K562 (cell line): ENCODE measurements around the gene SSH3. TPM values are rescaled to one million over a fixed set of nuclear protein-coding genes. Genes with fewer than 3 reads are reported as not detected.
A peak's percentile ranks its signal among the peaks of the same experiment; 100 is the strongest.

ENCODE experiments used
- BDP1 ChIP-seq: IDR thresholded peaks from 3 replicates; pipeline ENCODE4 v1.6.1; 2011; ENCODE audit not compliant: insufficient read length, insufficient read depth
- BRCA1 ChIP-seq, 2 experiments: fragments of 450-650 bp in 1 of 2; sonication (generic) in 1 of 2; formaldehyde crosslinking in 1 of 2; IDR thresholded peaks; 2 replicates each; pipeline versions ENCODE4 v1.5.0 to v1.6.1; 2017 to 2020; ENCODE audit warnings: mild to moderate bottlenecking in 1 of 2, missing genetic modification reagents in 1 of 2
- CBX3 ChIP-seq, 2 experiments: IDR thresholded peaks; 1 replicate in 1 of 2; 2 replicates in 1 of 2; pipeline ENCODE4 v1.6.1; 2012; ENCODE audit warnings: inconsistent platforms in 2 of 2, low read length in 2 of 2, borderline replicate concordance in 1 of 2, control low read depth in 1 of 2
- ESRRB ChIP-seq: fragments of 250-450 bp; sonication (Bioruptor Pico); IDR thresholded peaks from 2 replicates; pipeline ENCODE4 v1.5.0; 2020; ENCODE audit warnings: mild to moderate bottlenecking, moderate library complexity, borderline replicate concordance
- HOXB6 ChIP-seq: fragments of 250-450 bp; sonication (Bioruptor Pico); IDR thresholded peaks from 2 replicates; pipeline ENCODE4 v1.5.1; 2022; ENCODE audit warnings: mild to moderate bottlenecking, borderline replicate concordance
- JUNB ChIP-seq: fragments of 450-650 bp; formaldehyde crosslinking; conservative IDR thresholded peaks from 2 replicates; pipeline ENCODE4 v1.4.0; 2020; ENCODE audit warnings: mild to moderate bottlenecking
- KLF13 ChIP-seq: fragments of 450-650 bp; IDR thresholded peaks from 2 replicates; pipeline ENCODE4 v1.6.1; 2016; ENCODE audit warnings: missing genetic modification characterization, low read depth, mild to moderate bottlenecking, missing compliant biosample characterization, moderate library complexity, borderline replicate concordance
- MLX ChIP-seq, 2 experiments: fragments of 450-650 bp in 1 of 2; sonication (generic) in 1 of 2; formaldehyde crosslinking; conservative IDR thresholded peaks; 2 replicates each; pipeline versions ENCODE4 v1.4.0 to v1.8.1; 2020 to 2022; ENCODE audit warnings: mild to moderate bottlenecking in 1 of 2, missing genetic modification reagents in 1 of 2
- MTF1 ChIP-seq: fragments of 250-450 bp; sonication (Bioruptor Pico); IDR thresholded peaks from 2 replicates; pipeline ENCODE4 v1.9.0; 2021; ENCODE audit warnings: moderate library complexity, mild to moderate bottlenecking, inconsistent platforms, borderline replicate concordance
- MXI1 ChIP-seq: IDR thresholded peaks from 2 replicates; pipeline ENCODE4 v1.6.1; 2011; ENCODE audit warnings: low read depth, mild to moderate bottlenecking, improper control_type of control experiment, low read length
- NCOA6 ChIP-seq: fragments of 450-650 bp; IDR thresholded peaks from 2 replicates; pipeline ENCODE4 v1.6.1; 2017; ENCODE audit warnings: mild to moderate bottlenecking
- NR1H2 ChIP-seq: sonication (generic); formaldehyde crosslinking; IDR thresholded peaks from 2 replicates; pipeline ENCODE4 v1.4.0; 2020; ENCODE audit warnings: mild to moderate bottlenecking, missing genetic modification reagents
- NR2C2 ChIP-seq, 2 experiments: fragments of 200-800 bp in 1 of 2; sonication (Bioruptor generic) in 1 of 2; sonication (generic) in 1 of 2; formaldehyde crosslinking in 1 of 2; IDR thresholded peaks; 2 replicates each; pipeline versions ENCODE4 v1.6.1 to v1.8.0; 2016 to 2022; ENCODE audit warnings: mild to moderate bottlenecking in 1 of 2, missing compliant biosample characterization in 1 of 2, missing genetic modification characterization in 1 of 2, missing genetic modification reagents in 1 of 2
- OTX1 ChIP-seq: fragments of 450-650 bp; formaldehyde crosslinking; IDR thresholded peaks from 2 replicates; pipeline ENCODE4 v1.4.0; 2022; ENCODE audit warnings: mild to moderate bottlenecking
- PHF20 ChIP-seq: fragments of 450-650 bp; IDR thresholded peaks from 2 replicates; pipeline ENCODE4 v1.6.1; 2018; ENCODE audit not compliant: partially characterized antibody
- PML ChIP-seq: IDR thresholded peaks from 2 replicates; pipeline ENCODE4 v1.6.1; 2012; ENCODE audit warnings: low read length, inconsistent platforms
- POLR2B ChIP-seq: fragments of 450-650 bp; IDR thresholded peaks from 2 replicates; pipeline ENCODE4 v1.6.1; 2018; ENCODE audit warnings: low read depth; ENCODE audit not compliant: partially characterized antibody
- SMAD2 ChIP-seq: fragments of 150-350 bp; IDR thresholded peaks from 2 replicates; pipeline ENCODE4 v1.6.1; 2014; ENCODE audit warnings: low read depth, mild to moderate bottlenecking, low read length
- SREBF1 ChIP-seq: fragments of 150-350 bp; IDR thresholded peaks from 2 replicates; pipeline ENCODE4 v1.6.1; 2014; ENCODE audit warnings: antibody characterized with exemption, low read depth, low read length, borderline replicate concordance
- THAP12 ChIP-seq: fragments of 250-450 bp; sonication (Bioruptor Pico); IDR thresholded peaks from 2 replicates; pipeline ENCODE4 v1.9.0; 2021; ENCODE audit warnings: mild to moderate bottlenecking, inconsistent platforms
- ZNF408 ChIP-seq: fragments of 250-450 bp; sonication (Bioruptor Pico); IDR thresholded peaks from 2 replicates; pipeline ENCODE4 v1.4.0; 2020; ENCODE audit warnings: low read depth, mild to moderate bottlenecking, moderate library complexity
- polyA plus RNA-seq, 8 experiments: library from polyadenylated mRNA; depleted of rRNA in 4 of 8; stranded (reverse) in 5 of 8; unstranded in 3 of 8; fragments of >200 nt; fragmentation: Nextera tagmentation in 2 of 8; fragmentation: Illumina TruSeq in 1 of 8; extraction: Ambion mirVana in 2 of 8; extraction: Trizol in 1 of 8; gene quantifications; 2 replicates each; pipeline versions ENCODE4 v1.2.1 to v1.2.3, GENCODE V29; 2011 to 2014; ENCODE audit warnings: inconsistent platforms in 1 of 8, missing spikeins in 1 of 8
- total RNA-seq, 7 experiments: library from RNA; depleted of rRNA in 6 of 7; stranded (reverse); fragments of >200 nt in 6 of 7; fragmentation: Illumina TruSeq in 2 of 7; extraction: Trizol in 2 of 7; gene quantifications; 2 replicates each; pipeline versions ENCODE4 v1.2.1 to v1.2.3, GENCODE V29; 2011 to 2021; ENCODE audit warnings: low replicate concordance in 1 of 7
- TF ChIP-seq, protein P1 (sequence below): IDR thresholded peaks from 3 replicates; pipeline ENCODE4 v1.6.1; 2011; ENCODE audit warnings: borderline replicate concordance, mild to moderate bottlenecking; ENCODE audit not compliant: insufficient read length, insufficient read depth
- TF ChIP-seq, protein P2 (sequence below): fragments of 450-650 bp; IDR thresholded peaks from 2 replicates; pipeline ENCODE4 v1.6.1; 2017; ENCODE audit warnings: mild to moderate bottlenecking, moderate library complexity

The SSH3 gene
- total and polyA plus RNA-seq, 9 of the 15 experiments (the other 6 are each of a cell fraction or from before 2014, with no cell fraction given), result 0.07 to 1.0 (median 0.24) TPM; not detected in 3

- TF ChIP-seq, protein P1, sequence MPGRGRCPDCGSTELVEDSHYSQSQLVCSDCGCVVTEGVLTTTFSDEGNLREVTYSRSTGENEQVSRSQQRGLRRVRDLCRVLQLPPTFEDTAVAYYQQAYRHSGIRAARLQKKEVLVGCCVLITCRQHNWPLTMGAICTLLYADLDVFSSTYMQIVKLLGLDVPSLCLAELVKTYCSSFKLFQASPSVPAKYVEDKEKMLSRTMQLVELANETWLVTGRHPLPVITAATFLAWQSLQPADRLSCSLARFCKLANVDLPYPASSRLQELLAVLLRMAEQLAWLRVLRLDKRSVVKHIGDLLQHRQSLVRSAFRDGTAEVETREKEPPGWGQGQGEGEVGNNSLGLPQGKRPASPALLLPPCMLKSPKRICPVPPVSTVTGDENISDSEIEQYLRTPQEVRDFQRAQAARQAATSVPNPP, result no peak
- TF ChIP-seq NR1H2 (CRISPR knock-in tag), result no peak
- no peak for TF ChIP-seq BDP1
- TF ChIP-seq PHF20, result no peak
- no peak for TF ChIP-seq SMAD2
- TF ChIP-seq NR2C2 (CRISPR knock-in tag; IDR thresholded peaks at IDR 0.05), result no peak; the same call in 1 of the 2 replicates
- TF ChIP-seq NR2C2 (tag; IDR thresholded peaks at IDR 0.05), result peak; percentile 78
- peak; percentile 60 for TF ChIP-seq POLR2B
- no peak for TF ChIP-seq KLF13 (tag)
- TF ChIP-seq, protein P2, sequence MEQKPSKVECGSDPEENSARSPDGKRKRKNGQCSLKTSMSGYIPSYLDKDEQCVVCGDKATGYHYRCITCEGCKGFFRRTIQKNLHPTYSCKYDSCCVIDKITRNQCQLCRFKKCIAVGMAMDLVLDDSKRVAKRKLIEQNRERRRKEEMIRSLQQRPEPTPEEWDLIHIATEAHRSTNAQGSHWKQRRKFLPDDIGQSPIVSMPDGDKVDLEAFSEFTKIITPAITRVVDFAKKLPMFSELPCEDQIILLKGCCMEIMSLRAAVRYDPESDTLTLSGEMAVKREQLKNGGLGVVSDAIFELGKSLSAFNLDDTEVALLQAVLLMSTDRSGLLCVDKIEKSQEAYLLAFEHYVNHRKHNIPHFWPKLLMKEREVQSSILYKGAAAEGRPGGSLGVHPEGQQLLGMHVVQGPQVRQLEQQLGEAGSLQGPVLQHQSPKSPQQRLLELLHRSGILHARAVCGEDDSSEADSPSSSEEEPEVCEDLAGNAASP, result no peak
- TF ChIP-seq SREBF1, result no peak
- no peak for TF ChIP-seq NCOA6
- TF ChIP-seq CBX3 (IDR thresholded peaks at IDR 0.05; ENCODE audit: borderline replicate concordance in 1 of 2, low read length in 2 of 2), result no peak
- no peak for TF ChIP-seq OTX1
- no peak for TF ChIP-seq THAP12 (CRISPR knock-in tag)
- no peak for TF ChIP-seq JUNB (CRISPR knock-in tag)
- TF ChIP-seq MLX (CRISPR knock-in tag; conservative IDR thresholded peaks at IDR 0.05), result no peak
- no peak for TF ChIP-seq MTF1 (CRISPR knock-in tag)
- no peak for TF ChIP-seq ZNF408 (CRISPR knock-in tag)
- TF ChIP-seq PML, result peak; percentile 59; the same call in 1 of the 2 replicates
- TF ChIP-seq BRCA1 (IDR thresholded peaks at IDR 0.05), result no peak
- TF ChIP-seq BRCA1 (CRISPR knock-in tag; IDR thresholded peaks at IDR 0.05), result no peak
- peak; percentile 31; the same call in 1 of the 2 replicates for TF ChIP-seq MXI1
- no peak for TF ChIP-seq HOXB6 (CRISPR knock-in tag)
- no peak for TF ChIP-seq ESRRB (CRISPR knock-in tag)
Measured at GRCh38 chr11:67277231-67277961, 25.9 kb upstream of the SSH3 start (continued).
